Fibroblast of villous mesenchyme (primary cell): Measurements from ENCODE around the gene STOX2. TPM values are rescaled to one million over a fixed set of nuclear protein-coding genes. Genes with fewer than 3 reads are reported as not detected.

ENCODE experiments used
- DNase-seq: peaks from one replicate; pipeline ENCODE4 v3.0.0-alpha.2; 2010; ENCODE audit warnings: low read depth
- H3K4me3 ChIP-seq: 2 replicates; pipeline ENCODE4 v1.5.1; 2011; ENCODE audit warnings: low read depth, mild to moderate bottlenecking, low read length
- total RNA-seq: library from RNA; depleted of rRNA; stranded (reverse); fragments of >200 nt; gene quantifications from 2 replicates; pipeline ENCODE4 v1.2.3, GENCODE V29; 2012
- TF ChIP-seq, protein P1 (sequence below): IDR thresholded peaks from 2 replicates; pipeline ENCODE4 v1.5.1; 2012; ENCODE audit warnings: low read depth, mild to moderate bottlenecking, low read length; ENCODE audit not compliant: insufficient read depth

The STOX2 gene
- total RNA-seq, 1 donor = 0.43 TPM

DNA sequence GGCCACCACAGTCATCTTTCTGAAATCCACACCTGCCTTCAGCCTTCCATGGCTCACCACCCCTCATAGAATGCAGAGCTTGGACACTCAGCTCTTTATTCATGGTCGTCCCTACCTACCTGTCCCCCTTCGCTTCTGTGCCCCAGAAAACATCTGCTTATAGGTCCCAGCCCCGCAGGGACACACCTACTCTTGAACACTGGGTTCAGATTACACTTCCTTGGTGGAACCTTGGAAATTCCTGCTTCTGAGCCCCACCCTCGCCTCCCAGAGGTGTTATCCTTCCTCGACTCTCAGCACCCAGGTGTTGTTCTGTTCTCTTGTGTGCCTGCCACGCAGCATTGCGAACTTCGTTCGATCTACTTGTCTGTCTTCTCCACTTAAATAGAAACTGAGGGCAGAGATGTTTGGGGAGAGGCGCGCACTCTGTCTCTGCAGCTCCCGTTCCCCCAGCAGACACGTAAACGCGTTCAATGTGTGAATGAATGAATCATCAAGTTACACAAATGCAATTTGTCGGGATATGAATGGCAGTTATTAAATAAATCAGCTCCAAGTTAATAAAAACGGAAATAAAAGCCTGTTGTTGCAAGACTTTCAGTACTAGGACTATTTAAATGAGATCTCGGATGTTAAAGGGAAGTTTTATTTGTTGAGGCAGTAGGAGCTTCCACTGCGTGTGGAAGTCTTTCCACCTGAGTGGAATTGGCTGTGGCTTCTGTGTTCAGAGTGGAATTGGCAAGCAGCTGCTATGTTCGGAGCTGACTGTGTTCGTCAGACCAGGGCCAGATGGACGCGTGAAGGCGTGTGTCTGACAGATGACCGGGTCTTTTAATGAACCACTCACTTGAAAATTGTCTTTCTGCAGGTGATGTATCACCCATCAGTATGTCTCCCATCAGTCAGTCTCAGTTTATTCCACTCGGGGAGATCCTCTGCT, 95.6 kb downstream of the STOX2 start:
- no peak for DNase-seq
- TF ChIP-seq, protein P1, sequence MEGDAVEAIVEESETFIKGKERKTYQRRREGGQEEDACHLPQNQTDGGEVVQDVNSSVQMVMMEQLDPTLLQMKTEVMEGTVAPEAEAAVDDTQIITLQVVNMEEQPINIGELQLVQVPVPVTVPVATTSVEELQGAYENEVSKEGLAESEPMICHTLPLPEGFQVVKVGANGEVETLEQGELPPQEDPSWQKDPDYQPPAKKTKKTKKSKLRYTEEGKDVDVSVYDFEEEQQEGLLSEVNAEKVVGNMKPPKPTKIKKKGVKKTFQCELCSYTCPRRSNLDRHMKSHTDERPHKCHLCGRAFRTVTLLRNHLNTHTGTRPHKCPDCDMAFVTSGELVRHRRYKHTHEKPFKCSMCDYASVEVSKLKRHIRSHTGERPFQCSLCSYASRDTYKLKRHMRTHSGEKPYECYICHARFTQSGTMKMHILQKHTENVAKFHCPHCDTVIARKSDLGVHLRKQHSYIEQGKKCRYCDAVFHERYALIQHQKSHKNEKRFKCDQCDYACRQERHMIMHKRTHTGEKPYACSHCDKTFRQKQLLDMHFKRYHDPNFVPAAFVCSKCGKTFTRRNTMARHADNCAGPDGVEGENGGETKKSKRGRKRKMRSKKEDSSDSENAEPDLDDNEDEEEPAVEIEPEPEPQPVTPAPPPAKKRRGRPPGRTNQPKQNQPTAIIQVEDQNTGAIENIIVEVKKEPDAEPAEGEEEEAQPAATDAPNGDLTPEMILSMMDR = no peak
- no peak overlapping the region for H3K4me3 ChIP-seq

DNA sequence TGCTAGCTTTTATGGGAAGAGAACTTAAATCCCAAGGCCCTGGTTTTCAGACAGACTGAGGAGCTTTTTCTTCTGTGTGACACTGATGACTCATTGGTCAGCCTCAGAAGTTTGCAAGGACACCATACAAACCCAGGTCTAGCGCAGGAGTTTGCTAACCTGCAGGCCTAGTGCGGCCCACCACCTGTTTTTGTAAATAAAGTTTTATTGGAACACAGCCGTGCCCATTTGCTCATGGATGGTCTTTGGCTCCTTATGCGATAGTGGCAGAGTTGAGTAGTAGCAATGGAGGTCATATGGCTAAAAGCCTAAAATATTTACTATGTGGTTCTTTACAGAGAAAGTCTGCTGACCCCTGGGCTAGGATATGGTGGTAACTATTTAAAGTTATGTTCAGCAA, 98.3 kb downstream of the STOX2 start:
- no peak for DNase-seq
- no peak overlapping the region for H3K4me3 ChIP-seq
- TF ChIP-seq, protein P1 = no peak

DNA sequence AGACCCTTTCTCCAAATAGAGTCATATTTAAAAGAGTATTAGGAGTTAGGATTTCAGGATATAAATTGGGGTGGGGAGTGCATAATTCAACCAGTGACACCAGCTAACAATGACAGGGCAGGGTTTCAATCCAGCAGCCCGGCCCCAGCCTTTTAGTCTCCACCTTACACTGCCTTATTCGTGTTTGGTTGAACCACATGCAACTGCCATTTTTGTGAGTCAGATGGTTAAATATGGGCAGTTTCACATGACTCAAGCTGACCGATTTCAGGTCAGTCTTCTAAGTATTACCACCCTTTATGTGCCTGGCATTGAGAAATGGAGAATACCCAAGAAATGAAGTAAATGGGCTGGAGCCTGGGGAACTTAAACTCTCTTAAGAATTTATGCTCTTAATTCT, 102.8 kb downstream of the STOX2 start:
- DNase-seq = no peak
- no peak overlapping the region for H3K4me3 ChIP-seq
- TF ChIP-seq, protein P1 = no peak

DNA sequence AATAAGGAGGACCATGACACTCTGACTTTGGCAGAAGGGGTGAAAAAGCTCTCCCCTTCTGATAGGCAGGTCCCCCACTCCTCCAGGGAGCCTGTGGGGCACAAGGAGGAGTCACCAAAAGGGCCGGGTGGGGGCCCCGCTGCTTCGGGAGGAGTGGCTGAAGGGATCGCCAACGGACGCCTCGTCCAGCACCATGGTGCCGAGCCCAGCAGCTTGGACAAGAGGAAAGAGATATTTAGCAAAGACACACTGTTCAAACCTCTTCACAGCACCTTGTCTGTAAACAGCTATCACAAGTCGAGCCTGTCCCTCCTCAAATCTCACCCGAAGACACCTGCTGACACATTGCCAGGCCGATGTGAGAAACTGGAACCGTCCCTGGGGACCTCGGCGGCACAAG, 105.6 kb downstream of the STOX2 start:
- no peak for DNase-seq
- TF ChIP-seq, protein P1 = no peak
- H3K4me3 ChIP-seq = no peak overlapping the region

DNA sequence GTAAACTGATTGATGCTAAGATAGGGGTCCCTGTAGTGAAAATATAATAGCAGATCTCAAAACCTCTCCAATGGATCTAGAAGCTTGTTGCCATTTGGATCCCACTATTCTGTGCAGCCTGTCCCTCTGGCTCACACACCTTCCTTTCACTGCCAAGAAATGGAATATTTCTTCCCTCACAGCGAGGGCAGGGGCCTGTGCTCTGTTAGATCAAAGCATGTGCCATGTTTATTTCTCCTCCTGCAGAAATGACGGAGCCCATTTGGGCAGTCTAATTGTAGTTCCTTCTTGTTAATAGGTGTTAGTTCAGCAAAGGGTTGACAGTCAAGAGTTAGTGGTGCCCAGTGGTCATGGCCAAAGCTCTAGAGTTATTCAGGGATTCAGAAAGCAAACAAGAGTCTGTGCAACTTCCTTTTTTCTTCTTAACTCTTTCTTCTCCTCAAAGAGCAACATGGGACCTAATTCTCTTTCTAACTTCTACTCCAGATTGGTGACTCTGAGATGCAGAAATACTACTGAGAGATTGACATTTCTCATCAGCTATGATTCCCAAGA, 106.8 kb downstream of the STOX2 start:
- DNase-seq = no peak
- TF ChIP-seq, protein P1 = no peak
- H3K4me3 ChIP-seq = no peak overlapping the region

DNA sequence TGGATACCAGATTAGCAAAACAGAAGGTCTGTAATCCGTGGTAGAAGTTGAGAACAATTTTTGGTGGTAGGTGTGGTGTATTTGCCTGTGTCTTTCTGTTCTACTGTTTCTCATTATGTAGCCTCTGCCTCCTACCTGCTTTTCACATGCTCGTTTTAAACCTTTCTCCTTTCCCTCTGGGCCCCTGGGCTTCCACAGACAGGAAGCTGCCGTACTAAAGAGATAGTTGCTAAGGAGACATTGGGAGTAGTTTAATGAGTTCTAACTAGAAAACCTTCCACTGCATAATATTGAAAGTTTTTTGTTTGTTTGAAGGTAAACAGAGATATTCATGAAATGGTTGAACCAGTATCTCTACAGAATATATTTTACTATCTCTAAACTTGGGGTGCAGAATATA, 107.8 kb downstream of the STOX2 start:
- TF ChIP-seq, protein P1 = no peak
- no peak overlapping the region for H3K4me3 ChIP-seq
- no peak for DNase-seq
